Suppressor macrophage (primary cell): ENCODE measurements around the gene LTB.

Experiments used
- DNase-seq, 4 experiments: peaks; one replicate each; pipeline ENCODE4 v3.0.0-alpha.2; 2020 to 2022
- total RNA-seq, 17 experiments: gene quantifications; one replicate each; lab custom pipeline; 2026; ENCODE audit warnings: mixed read lengths in 6 of 17, inconsistent platforms in 3 of 17; lab: John Stamatoyannopoulos, UW

LTB gene
- total RNA-seq = 0.15 to 1.7 (median 0.67) reads per million in 17 experiments

DNA sequence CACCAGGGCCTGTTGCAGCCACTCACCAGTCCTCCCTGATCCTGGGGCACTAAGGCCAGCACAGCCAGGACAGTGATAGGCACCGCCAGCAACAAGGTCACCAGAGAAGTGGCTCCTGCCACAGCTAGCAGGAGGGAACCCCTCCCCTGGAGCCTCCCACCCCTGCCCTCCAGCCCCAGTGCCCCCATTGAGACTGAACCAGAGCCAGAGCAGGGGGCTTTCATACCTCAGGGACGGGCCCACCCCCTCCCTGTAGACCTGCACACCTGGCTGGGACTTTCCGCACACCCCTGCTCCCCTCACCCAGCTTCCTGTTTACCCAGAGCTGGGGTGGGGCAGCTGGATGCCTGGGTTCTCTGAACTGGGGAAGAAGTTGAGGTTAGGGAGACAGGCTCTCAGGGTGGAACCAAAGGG is at the start of gene LTB:
LTB (minus strand) TSS at position 195 of the 414 bp plus-strand sequence; CDS start at position 188, 7 bp downstream.
- DNase-seq = no peak

- DNase-seq = no peak
These were observed 49.6 kb upstream of the LTB start for GRCh38 chr6:31631681-31632278.

- no peak for DNase-seq
These were observed 49.0 kb upstream of the LTB start for GRCh38 chr6:31631209-31631608.

DNA sequence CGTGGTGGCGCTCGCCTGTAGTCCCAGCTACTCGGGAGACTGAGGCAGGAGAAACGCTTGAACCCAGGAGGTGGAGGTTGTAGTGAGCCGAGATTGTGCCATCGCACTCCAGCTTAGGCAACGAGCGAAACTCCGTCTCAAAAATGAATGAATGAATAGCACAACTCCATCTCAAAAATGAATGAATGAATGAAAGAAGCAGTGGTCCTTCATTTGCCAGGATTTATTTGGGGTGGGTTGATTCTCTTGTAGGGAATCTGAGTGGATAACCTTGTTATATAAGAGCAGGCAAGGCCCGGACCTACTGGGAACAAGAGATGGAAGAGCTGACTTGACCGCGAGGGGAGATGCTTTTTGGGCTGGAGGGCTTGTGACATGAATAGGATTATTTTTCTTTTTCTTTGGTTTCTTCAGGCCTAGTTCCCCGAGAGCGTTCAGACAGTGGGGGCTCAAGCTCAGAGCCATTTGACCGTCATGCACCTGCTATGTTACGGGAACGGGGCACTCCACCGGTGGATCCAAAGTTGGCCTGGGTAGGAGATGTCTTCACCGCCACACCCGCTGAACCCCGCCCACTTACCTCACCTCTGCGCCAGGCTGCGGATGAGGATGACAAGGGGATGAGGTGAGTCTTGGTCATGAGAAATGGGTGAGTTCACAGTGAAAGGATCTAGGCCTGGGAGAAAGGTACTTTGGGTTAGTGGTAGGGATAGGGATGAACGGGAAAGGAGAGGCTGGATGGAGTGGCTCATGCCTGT is 48.1 kb upstream of the LTB start:
- DNase-seq = no peak

DNA sequence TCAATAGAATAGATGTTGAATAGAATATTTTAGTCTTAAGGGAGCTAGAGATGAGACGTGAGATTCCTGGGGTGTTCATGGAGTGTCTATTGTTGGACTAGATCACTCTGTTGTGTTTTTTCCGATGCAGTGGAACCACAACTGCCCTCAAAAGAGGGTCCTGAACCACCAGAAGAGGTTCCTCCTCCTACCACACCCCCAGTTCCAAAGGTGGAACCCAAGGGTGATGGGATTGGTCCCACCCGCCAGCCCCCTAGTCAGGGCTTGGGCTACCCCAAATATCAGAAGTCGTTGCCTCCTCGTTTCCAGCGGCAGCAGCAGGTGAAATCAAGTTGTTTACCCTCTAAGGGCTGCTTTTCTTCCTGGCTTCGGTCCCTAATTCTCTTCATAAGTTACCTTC is 46.8 kb upstream of the LTB start:
- no peak for DNase-seq

DNA sequence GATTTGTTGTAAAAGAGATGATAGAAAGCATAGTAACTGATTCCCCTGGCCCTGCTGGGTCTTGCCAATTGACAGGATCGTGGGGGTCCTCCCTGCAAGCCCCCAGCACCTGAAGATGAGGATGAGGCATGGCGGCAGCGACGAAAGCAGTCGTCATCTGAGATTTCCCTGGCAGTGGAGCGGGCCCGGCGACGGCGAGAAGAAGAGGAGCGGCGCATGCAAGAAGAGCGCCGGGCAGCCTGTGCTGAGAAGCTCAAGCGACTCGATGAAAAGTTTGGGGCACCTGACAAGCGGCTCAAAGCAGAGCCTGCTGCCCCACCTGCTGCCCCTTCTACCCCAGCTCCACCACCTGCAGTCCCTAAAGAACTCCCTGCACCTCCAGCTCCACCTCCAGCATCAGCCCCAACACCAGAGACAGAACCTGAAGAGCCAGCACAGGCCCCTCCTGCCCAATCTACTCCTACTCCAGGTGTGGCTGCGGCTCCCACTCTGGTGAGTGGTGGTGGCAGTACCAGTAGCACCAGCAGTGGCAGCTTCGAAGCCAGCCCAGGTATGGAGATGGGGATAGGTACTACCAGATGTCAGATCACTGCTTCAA is 45.6 kb upstream of the LTB start:
- no peak for DNase-seq

DNA sequence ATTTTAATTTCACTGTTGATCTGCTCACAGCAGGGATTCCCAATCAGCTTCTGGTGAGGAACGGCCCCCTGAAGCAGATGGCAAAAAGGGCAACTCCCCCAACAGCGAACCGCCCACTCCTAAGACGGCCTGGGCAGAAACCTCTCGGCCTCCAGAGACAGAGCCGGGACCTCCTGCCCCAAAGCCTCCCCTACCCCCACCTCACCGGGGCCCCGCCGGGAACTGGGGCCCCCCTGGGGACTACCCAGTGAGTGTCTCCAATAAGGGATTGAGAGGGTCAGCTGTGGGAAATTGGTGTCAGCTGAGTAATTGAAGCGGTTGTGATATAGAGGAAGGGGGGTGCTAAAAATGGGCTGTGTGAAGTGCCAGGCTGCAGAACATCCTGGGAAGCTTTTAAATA is 44.7 kb upstream of the LTB start:
- DNase-seq = no peak

GRCh38 chr6:31624070-31624469 is 41.8 kb upstream of the LTB start:
- DNase-seq = no peak

DNA sequence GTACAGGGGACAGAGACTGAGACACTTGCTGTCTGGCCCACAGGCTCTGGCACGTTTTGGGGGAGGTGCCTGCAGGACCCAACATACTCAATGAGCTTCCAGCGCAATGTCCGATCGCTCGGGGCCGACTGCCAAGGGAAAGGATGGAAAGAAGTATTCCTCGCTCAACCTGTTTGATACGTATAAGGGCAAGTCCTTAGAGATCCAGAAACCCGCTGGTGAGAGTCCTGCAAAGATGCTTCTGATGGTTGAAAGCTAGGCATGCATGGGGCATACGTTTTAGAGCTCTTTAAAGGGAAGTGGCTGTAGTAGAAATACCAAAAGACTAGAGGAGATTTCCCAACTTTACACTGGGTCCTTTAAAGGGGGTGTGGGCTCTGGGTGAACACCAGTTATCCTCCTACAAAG is 40.5 kb upstream of the LTB start:
- peak; percentile 26 to 68 (median 56) for DNase-seq

- no peak for DNase-seq
These were observed 39.8 kb upstream of the LTB start for GRCh38 chr6:31621991-31622390.

GRCh38 chr6:31621320-31621939 is 39.2 kb upstream of the LTB start:
- no peak for DNase-seq

- DNase-seq = peak in 3 of 4 experiments; percentile 64 to 81 (median 75)
These were observed 38.5 kb upstream of the LTB start, which contains the start of gene PRRC2A for GRCh38 chr6:31620586-31621319. TSS of gene PRRC2A (plus strand) at chr6:31620715. CDS start at chr6:31622790, 2,075 bp downstream.

DNA sequence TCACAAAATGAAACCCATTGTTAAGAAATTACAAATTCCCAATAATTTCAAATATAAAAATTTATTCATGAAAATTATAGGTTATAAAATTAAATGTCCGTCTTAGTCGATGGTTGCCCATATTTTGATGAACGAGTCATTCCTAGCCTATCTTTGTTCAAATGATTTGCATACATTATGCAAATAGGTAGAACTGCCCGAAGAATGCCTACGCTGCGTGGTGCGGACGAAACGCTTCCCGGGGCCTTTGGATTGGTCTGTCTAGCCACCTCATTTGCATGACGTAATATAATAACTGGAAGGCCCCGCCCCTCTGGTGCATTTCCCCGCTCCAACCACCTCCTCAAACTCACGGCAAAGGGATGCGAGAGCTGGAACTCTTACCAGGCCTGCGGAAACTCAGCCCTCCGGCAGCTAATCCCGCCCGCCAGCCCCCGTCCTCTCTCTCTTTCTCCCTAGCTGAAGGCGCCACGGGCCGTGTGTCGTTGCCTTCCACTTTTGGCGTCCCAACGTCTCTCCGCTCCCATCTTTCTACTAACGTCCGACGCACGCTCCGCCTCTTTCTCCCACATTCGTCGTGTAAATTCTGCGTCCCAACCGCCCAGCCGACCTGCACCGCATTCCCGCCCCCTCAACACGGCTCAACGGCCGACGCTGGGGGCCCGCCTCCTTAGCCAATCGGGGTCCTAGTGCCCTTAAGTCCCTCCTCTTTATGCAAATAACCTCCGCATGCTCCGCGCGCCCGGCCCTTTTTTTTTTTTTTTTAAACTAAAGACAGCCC is 37.8 kb upstream of the LTB start:
- DNase-seq = peak; percentile 99 to 100 (median 100)

DNA sequence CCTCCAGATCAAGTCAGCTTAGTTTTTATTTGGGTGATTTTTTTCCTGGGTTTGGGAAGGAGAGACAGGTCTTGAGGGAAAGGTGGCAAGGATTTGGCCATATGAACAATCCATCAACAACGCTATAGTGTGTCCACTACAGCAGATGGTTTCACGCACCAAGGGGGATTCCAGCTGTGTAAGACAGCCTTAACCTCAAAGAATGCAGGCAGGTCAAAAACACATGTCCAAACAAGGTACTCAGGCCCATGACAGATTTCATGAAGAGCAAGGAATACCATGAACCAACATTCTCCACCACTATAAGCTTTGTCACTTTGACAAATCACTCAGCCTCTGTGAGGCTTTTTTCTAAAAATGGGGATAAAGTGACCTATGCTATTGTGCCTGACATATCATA is 34.8 kb upstream of the LTB start:
- DNase-seq = no peak

DNA sequence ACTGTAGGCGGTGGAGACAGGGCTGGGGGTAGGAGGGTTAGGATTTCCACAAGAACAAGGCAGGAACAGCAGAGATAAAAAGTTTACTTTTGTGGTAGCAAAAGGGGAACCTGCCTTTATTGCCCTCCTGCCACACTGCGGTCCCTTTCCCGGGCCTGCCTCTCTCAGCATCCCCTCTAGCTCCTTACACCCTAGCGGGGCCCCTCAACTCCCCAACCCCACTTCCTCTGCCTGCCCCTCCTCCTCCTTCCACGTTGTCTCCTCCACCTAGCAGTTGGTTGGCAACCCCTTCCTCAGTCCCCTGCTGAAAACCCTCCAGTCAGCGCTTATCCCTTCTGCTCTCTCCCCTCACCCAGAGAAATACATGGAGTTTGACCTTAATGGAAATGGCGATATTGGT is 33.5 kb upstream of the LTB start:
- DNase-seq = peak in 3 of 4 experiments; percentile 38 to 49 (median 41)

DNA sequence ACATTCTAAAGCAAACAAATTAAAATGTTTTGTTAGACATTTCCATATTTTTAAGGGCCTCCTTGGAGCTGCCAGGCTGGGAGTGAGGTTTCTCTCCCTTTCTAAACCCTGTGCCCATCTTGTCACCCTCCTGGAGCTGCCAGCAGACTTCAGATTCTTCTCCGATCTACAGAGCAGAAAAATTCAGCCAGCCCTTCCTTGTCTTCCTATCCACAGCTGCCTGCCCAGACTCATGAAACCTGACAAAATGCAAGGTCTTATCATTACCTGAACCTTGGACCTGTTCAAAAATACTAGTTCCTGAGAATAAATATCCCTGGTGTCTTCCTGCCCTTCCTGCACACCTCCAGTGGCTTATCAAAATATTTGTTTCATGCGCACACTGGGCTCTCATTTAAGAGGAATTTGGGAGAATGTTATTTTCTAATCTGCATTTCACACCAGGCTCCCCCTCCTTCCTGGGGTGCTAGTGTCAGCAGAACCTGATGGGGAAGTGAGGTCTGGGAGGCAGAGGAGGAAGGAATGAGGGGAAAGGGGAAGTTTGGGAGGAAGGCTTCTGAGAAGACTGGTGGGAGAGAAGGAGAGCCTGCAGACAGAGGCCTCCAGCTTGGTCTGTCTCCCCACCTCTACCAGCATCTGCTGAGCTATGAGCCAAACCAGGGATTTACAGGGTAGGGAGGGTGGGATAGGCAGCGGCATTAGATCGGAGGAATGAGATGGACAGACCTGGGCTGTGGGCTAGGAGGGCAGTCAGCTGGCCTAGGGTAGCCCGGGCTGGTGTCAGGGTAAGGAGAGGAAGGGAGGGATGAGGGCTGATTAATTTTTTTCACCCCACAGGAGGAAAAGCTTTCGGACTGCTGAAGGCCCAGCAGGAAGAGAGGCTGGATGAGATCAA is 32.7 kb upstream of the LTB start, which contains the start of gene AIF1:
AIF1 (plus strand) TSS at position 551 of the 895 bp plus-strand sequence; CDS start at position 647, 96 bp downstream.
- DNase-seq = peak; percentile 66 to 90 (median 88)

GRCh38 chr6:31614075-31614619 is 31.9 kb upstream of the LTB start:
- DNase-seq = peak; percentile 61 to 81 (median 72)

- DNase-seq = peak in 3 of 4 experiments; percentile 40 to 57 (median 45)
These were observed 28.7 kb upstream of the LTB start for GRCh38 chr6:31610968-31611367.

DNA sequence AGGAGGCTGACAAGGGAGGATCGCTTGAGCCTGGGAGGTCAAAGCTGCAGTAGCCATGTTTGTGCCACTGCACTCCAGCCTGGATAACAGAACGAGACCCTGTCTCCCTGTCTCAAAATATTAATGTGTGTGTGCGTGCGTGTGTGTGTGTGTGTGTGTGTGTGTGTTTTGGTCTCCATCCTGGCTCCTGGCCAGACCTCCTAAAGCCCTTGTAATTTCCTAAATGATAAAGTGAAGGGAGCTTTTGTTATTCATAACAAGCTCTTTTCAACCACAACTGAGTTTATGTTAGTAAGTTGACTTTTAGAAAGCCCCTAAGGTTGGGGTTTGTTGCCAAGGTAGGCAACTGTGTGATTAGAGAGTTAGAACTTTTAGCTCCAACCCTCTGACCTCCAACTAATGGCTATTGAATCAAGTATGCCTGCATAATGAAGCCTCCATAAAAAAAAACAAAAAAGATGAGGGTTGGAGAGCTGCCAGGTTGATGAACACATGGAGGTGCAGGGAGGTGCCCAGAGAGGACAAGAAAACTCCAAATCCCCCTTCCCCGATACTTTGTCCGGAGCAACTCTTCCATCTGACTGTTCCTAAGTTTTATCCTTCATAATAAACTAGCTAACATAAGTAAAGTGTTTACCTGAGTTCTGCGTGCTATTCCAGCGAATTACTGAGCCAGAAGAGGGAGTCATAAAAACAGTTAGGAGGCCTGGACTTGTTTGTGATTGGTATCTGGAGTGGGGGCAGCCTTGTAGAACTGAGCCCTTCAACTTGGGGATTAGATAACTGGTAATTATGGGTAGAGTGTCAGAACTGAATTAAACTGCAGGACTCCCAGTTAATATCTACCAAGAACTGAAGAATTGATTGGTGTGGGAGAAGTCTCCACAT is 27.5 kb upstream of the LTB start:
- DNase-seq = no peak
